ENCODE measurements around the gene FRY.

- no peak for TF ChIP-seq CTCF (IDR thresholded peaks at IDR 0.05; ENCODE audit: low read depth, low read length, missing input control)
- TF ChIP-seq ZBTB33 (IDR thresholded peaks at IDR 0.05), result no peak
- no peak for TF ChIP-seq JUND (IDR thresholded peaks at IDR 0.05)
- TF ChIP-seq REST (IDR thresholded peaks at IDR 0.05), result no peak
- TF ChIP-seq TAF1 (conservative IDR thresholded peaks at IDR 0.05), result no peak
These were observed 44.7 kb upstream of the FRY start for GRCh38 chr13:31986676-31987470.
